Stomach (tissue), 9 donors: ENCODE data around the gene MED23. TPM values are rescaled to one million over a fixed set of nuclear protein-coding genes. Genes with fewer than 3 reads are reported as not detected.

ENCODE experiments used
- DNase-seq, 2 donors: peaks; one replicate each; pipeline versions ENCODE4 v3.0.0 to v3.0.0-alpha.2; 2013 to 2019
- H3K27ac ChIP-seq, 5 donors: fragments of 200-600 bp in 4 of 5; sonication (generic) in 4 of 5; one replicate each; pipeline ENCODE4 v1.5.1; 2013 to 2019; ENCODE audit warnings: mild to moderate bottlenecking in 1 of 5, moderate library complexity in 1 of 5
- H3K27me3 ChIP-seq, 3 donors: fragments of 200-600 bp; sonication (generic); one replicate each; pipeline ENCODE4 v1.5.1; 2017 to 2019; ENCODE audit warnings: mixed run types in 1 of 3
- H3K36me3 ChIP-seq, 4 donors: fragments of 200-600 bp; sonication (generic); 1 replicate in 3 of 4; 2 replicates in 1 of 4; pipeline ENCODE4 v1.5.1; 2016 to 2019
- H3K4me1 ChIP-seq, 4 donors: fragments of 200-600 bp; sonication (generic); one replicate each; pipeline ENCODE4 v1.5.1; 2016 to 2019
- H3K4me3 ChIP-seq, 4 donors: fragments of 200-600 bp; sonication (generic) in 3 of 4; one replicate each; pipeline ENCODE4 v1.5.1; 2016 to 2019; ENCODE audit warnings: mild to moderate bottlenecking in 1 of 4
- H3K9me3 ChIP-seq, 4 donors: fragments of 200-600 bp; sonication (generic); one replicate each; pipeline ENCODE4 v1.5.1; 2016 to 2019
- CTCF ChIP-seq, 7 experiments: fragments of 450-650 bp in 4 of 7; fragments of 200-600 bp in 3 of 7; sonication (generic) in 3 of 7; IDR thresholded peaks; one replicate each; pipeline ENCODE4 v1.5.1; 2016 to 2019; ENCODE audit warnings: antibody characterized with exemption in 7 of 7, control low read depth in 2 of 7, mild to moderate bottlenecking in 1 of 7
- EP300 ChIP-seq: sonication (generic); formaldehyde crosslinking; IDR thresholded peaks from one replicate; pipeline ENCODE4 v1.6.1; 2017; ENCODE audit warnings: antibody characterized with exemption
- POLR2A ChIP-seq, 4 donors: fragments of 450-650 bp; IDR thresholded peaks; one replicate each; pipeline ENCODE4 v1.6.1; 2016; ENCODE audit warnings: antibody characterized with exemption in 4 of 4, control low read depth in 2 of 4, mild to moderate bottlenecking in 1 of 4, moderate library complexity in 1 of 4
- POLR2AphosphoS5 ChIP-seq, 3 donors: sonication (generic); formaldehyde crosslinking; IDR thresholded peaks; one replicate each; pipeline ENCODE4 v1.6.1; 2016; ENCODE audit warnings: antibody characterized with exemption in 3 of 3
- WGBS, 5 donors: extraction: QIAGEN DNeasy Blood & Tissue Kit in 3 of 5; methylation state at CpG; one replicate each; pipeline versions ENCODE4 v1.1.5 to v1.1.7; 2013 to 2018; 5-methylcytosine and 5-hydroxymethylcytosine counted together
- intact Hi-C: fragments of 100-400 bp; cut with DNase I; formaldehyde crosslinking; loops from one replicate; pipeline ENCODE4 v1.15.1; 2023; ENCODE audit warnings: low total_unique reads
- polyA plus RNA-seq, 3 donors: library from polyadenylated mRNA; stranded (reverse); fragments of 200-250 nt; gene quantifications; one replicate each; pipeline ENCODE4 v1.2.3, GENCODE V29; 2013
- total RNA-seq, 5 donors: library from RNA; depleted of rRNA; stranded (reverse); fragments of >200 nt; gene quantifications; one replicate each; pipeline versions ENCODE4 v1.1.0 to v1.2.3, GENCODE V29; 2014 to 2016
- donor health status: healthy with polysubstance abuse.
- donor health status: Bipolar disorder and iron deficiency.
- donor health status: healthy.

The MED23 gene
- total and polyA plus RNA-seq, 8 donors, result 4.0 to 107 (median 13.7) TPM

GRCh38 chr6:131636880-131637792 lies 9.1 kb upstream of the MED23 start, which contains the start of gene ENPP3:
TSS of gene ENPP3 (plus strand) at chr6:131637302. CDS start at chr6:131637385, 83 bp downstream.
- Histone ChIP-seq H3K9me3 (no peaks in the 10 kb centered on the region), H3K27me3 (no peaks in the 10 kb centered on the region), H3K27ac (no peak within 1 kb of the TSS), H3K36me3 (no peaks in the 10 kb centered on the region), H3K4me1 (no peaks in the 10 kb centered on the region), H3K4me3 (no peak within 1 kb of the TSS)
- 67 to 71% (median 68%) methylated on average over 10 of the region's 10 CpGs for WGBS, 5 donors
- DNase-seq, result no peak
- TF ChIP-seq EP300, result no peak
- intact Hi-C loops, result no loop called here

- no peaks in the 10 kb centered on the region for H3K4me1 ChIP-seq
- no peak for DNase-seq
- 79 to 90% (median 85%) methylated on average over 10 to 11 of the region's 11 CpGs for WGBS, 5 donors
- H3K36me3 ChIP-seq, result no peaks in the 10 kb centered on the region
- H3K27ac ChIP-seq, result no peak overlapping the region
- intact Hi-C loops, result no loop called here
- H3K27me3 ChIP-seq, result no peaks in the 10 kb centered on the region
- no peak for TF ChIP-seq POLR2AphosphoS5 (IDR thresholded peaks at IDR 0.05)
- no peak for TF ChIP-seq POLR2A (IDR thresholded peaks at IDR 0.05)
- TF ChIP-seq EP300, result no peak
- no peak for TF ChIP-seq CTCF (IDR thresholded peaks at IDR 0.05)
- no peaks in the 10 kb centered on the region for H3K9me3 ChIP-seq
- no peak overlapping the region for H3K4me3 ChIP-seq
Observed at GRCh38 chr6:131635384-131636340, 7.6 kb upstream of the MED23 start.

- Histone ChIP-seq H3K4me3 (no peak overlapping the region), H3K4me1 (peaks cover 10 to 31% (median 20%) of the 10 kb centered on the region in 4 donors), H3K9me3 (no peaks in the 10 kb centered on the region), H3K27ac (no peak overlapping the region), H3K27me3 (no peaks in the 10 kb centered on the region), H3K36me3 (no peaks in the 10 kb centered on the region)
- 82 to 89% (median 84%) methylated on average over 3 of the region's 3 CpGs for WGBS, 5 donors
- intact Hi-C loops, result no loop called here
- TF ChIP-seq POLR2AphosphoS5 (IDR thresholded peaks at IDR 0.05), result no peak
- no peak for DNase-seq
Observed at GRCh38 chr6:131631625-131632289, 3.7 kb upstream of the MED23 start.

GRCh38 chr6:131629651-131630050 lies 1.6 kb upstream of the MED23 start:
- DNase-seq, result no peak
- peak overlapping the region in 1 of 5 donors; percentile 42 for H3K27ac ChIP-seq
- peaks cover 0 to 14% (median 13%) of the 10 kb centered on the region in 4 donors for H3K36me3 ChIP-seq
- 30 to 63% (median 40%) methylated on average over 2 of the region's 2 CpGs for WGBS, 5 donors
- H3K4me3 ChIP-seq, result no peak overlapping the region
- intact Hi-C loops, result no loop called here
- no peaks in the 10 kb centered on the region for H3K27me3 ChIP-seq
- no peaks in the 10 kb centered on the region for H3K9me3 ChIP-seq
- H3K4me1 ChIP-seq, result peaks cover 10 to 39% (median 26%) of the 10 kb centered on the region in 4 donors
- no peak for TF ChIP-seq POLR2AphosphoS5 (IDR thresholded peaks at IDR 0.05)
- TF ChIP-seq CTCF (IDR thresholded peaks at IDR 0.05), result no peak
- no peak for TF ChIP-seq EP300
- no peak for TF ChIP-seq POLR2A (IDR thresholded peaks at IDR 0.05)
